Uterus (tissue), 4 donors: Measurements from ENCODE around the gene MLC1. TPM values are rescaled to one million over a fixed set of nuclear protein-coding genes. Genes with fewer than 3 reads are reported as not detected.

Source experiments
- DNase-seq, 2 donors: peaks; one replicate each; pipeline ENCODE4 v3.0.0-alpha.2; 2019 to 2020
- H3K27ac ChIP-seq, 2 donors: fragments of 200-600 bp; sonication (generic); 1 replicate in 1 of 2; 2 replicates in 1 of 2; pipeline ENCODE4 v1.5.1; 2016 to 2018
- H3K27me3 ChIP-seq, 2 donors: fragments of 200-600 bp; sonication (generic); one replicate each; pipeline ENCODE4 v1.5.1; 2018 to 2019; ENCODE audit warnings: control low read depth in 1 of 2
- H3K36me3 ChIP-seq, 2 donors: fragments of 200-600 bp; sonication (generic); one replicate each; pipeline ENCODE4 v1.5.1; 2019; ENCODE audit warnings: control low read depth in 1 of 2
- H3K4me1 ChIP-seq, 2 donors: fragments of 200-600 bp; sonication (generic); one replicate each; pipeline ENCODE4 v1.5.1; 2018 to 2019; ENCODE audit warnings: control low read depth in 1 of 2
- H3K4me3 ChIP-seq, 2 donors: fragments of 200-600 bp; sonication (generic); 1 replicate in 1 of 2; 2 replicates in 1 of 2; pipeline ENCODE4 v1.5.1; 2018 to 2019; ENCODE audit warnings: mild to moderate bottlenecking in 1 of 2
- H3K9me3 ChIP-seq, 2 donors: fragments of 200-600 bp; sonication (generic); one replicate each; pipeline ENCODE4 v1.5.1; 2019; ENCODE audit warnings: control low read depth in 1 of 2
- POLR2A ChIP-seq, 2 donors: fragments of 450-650 bp; IDR thresholded peaks; one replicate each; pipeline ENCODE4 v1.6.1; 2016; ENCODE audit warnings: antibody characterized with exemption in 2 of 2, mild to moderate bottlenecking in 1 of 2, moderate library complexity in 1 of 2
- intact Hi-C: fragments of 100-400 bp; cut with DNase I; formaldehyde crosslinking; loops from one replicate; pipeline ENCODE4 v1.15.1; 2023; ENCODE audit warnings: low total_unique reads
- total RNA-seq, 4 donors: library from RNA; depleted of rRNA in 3 of 4; stranded (reverse); fragments of >200 nt in 3 of 4; gene quantifications; one replicate each; pipeline versions ENCODE4 v1.1.0 to v1.2.4, GENCODE V29; 2014 to 2023
- TF ChIP-seq, protein P1 (sequence below), 4 experiments: fragments of 200-600 bp in 2 of 4; fragments of 450-650 bp in 2 of 4; sonication (generic) in 2 of 4; IDR thresholded peaks; one replicate each; pipeline ENCODE4 v1.5.1; 2016 to 2019; ENCODE audit warnings: antibody characterized with exemption in 4 of 4, mild to moderate bottlenecking in 2 of 4, moderate library complexity in 1 of 4
- donor health status: DM: yes; HTN: yes; CAD: no.

The MLC1 gene
- total RNA-seq, 4 donors from 2014 or later: 0.29 to 1.9 (median 0.40) TPM; not detected in 1

DNA sequence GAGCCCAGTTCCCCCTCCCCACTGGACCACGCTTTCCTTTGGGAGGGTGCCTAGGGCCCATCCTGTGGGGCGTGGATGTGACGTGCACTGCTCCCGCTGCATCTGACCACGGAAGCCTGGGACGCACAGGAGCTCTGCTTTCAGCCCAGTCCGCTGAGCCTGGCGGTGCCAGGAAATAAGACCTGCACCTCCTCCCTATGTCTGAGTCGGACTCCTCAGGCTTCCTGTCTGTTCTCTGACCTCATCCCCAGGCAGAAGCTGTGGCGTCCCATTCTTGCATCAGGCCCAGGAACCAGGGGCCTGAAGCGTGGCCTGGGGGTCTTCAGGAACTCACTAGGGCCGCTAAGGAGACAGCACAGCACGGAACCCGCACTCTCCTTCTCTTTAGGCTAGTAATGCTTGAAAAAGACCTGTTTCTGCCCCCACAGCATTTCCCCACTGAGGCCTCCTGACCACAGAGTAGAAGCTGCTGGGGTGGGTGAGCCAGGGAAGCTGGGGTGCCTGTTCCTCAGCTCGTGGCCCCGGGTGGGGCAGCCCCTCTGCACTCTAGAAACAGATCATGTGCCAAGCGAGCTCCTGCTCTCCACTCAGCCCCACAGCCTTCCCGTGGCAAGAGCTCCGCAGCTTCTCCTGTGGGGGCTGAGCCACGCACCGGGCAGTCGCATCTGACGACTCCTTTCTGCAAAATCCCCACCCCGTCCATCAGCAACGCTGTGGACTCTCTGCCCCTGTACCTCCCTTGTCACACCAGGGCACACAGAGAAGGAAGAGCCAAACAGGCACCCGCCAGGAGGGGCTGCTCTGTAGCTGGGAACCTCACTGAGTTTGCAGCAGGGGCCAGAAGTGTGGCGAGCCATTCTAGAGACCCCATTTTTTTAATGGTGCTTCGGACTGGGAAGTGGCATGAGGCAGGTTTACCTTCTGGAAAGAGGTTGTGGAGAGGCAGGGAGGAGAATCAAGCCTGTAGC is 27.2 kb upstream of the MLC1 start:
- Histone ChIP-seq H3K4me1 (no peaks in the 10 kb centered on the region), H3K36me3 (no peaks in the 10 kb centered on the region), H3K9me3 (no peaks in the 10 kb centered on the region), H3K27me3 (no peaks in the 10 kb centered on the region), H3K27ac (no peak overlapping the region), H3K4me3 (no peak overlapping the region)
- TF ChIP-seq POLR2A (IDR thresholded peaks at IDR 0.05): no peak
- TF ChIP-seq, protein P1, sequence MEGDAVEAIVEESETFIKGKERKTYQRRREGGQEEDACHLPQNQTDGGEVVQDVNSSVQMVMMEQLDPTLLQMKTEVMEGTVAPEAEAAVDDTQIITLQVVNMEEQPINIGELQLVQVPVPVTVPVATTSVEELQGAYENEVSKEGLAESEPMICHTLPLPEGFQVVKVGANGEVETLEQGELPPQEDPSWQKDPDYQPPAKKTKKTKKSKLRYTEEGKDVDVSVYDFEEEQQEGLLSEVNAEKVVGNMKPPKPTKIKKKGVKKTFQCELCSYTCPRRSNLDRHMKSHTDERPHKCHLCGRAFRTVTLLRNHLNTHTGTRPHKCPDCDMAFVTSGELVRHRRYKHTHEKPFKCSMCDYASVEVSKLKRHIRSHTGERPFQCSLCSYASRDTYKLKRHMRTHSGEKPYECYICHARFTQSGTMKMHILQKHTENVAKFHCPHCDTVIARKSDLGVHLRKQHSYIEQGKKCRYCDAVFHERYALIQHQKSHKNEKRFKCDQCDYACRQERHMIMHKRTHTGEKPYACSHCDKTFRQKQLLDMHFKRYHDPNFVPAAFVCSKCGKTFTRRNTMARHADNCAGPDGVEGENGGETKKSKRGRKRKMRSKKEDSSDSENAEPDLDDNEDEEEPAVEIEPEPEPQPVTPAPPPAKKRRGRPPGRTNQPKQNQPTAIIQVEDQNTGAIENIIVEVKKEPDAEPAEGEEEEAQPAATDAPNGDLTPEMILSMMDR (IDR thresholded peaks at IDR 0.05): no peak
- DNase-seq: no peak
- intact Hi-C loops: no loop called here

DNA sequence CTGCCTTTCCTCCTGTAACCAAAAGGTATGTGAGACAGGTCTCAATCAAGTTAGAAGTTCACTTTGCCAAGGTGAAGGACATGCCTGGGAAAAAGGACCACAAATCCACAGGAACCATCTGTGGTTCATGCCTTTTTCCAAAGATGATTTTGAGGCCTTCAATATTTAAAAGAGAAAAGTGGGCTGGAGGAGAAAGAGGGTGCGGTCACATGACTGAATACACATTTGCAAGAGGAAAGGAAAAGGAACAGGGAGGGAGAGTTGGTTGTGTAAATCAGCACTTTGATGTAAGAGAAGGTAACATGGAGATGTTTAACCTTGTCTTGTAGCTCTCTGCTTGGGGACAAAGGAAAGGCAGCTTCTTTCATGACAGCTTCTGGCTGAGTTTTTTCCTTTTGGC is 25.8 kb upstream of the MLC1 start:
- H3K4me1 ChIP-seq: no peaks in the 10 kb centered on the region
- no peak for DNase-seq
- TF ChIP-seq, protein P1 (IDR thresholded peaks at IDR 0.05): no peak
- TF ChIP-seq POLR2A (IDR thresholded peaks at IDR 0.05): no peak
- H3K27ac ChIP-seq: no peak overlapping the region
- H3K9me3 ChIP-seq: no peaks in the 10 kb centered on the region
- no peaks in the 10 kb centered on the region for H3K27me3 ChIP-seq
- H3K36me3 ChIP-seq: no peaks in the 10 kb centered on the region
- intact Hi-C loops: no loop called here
- H3K4me3 ChIP-seq: no peak overlapping the region

DNA sequence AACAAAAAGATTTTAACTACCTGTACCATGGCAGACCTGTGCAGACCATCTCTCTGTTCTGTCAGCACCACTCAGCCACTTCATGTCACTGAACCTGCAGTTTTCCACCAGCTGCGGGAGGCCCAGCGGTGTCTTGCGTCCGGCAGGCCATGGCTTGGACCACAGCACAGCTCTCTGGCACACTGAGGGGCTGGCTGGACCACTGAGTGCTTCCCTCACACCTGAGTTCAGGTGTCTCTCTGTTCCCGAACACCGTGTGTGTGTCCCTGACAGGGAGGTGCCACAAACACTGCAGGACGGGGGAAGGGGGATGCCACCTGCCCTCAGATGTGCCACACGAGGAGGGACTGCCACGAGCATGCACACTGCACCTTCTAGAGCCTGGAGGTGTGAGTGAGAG is 22.3 kb upstream of the MLC1 start:
- H3K36me3 ChIP-seq: no peaks in the 10 kb centered on the region
- H3K27ac ChIP-seq: no peak overlapping the region
- no peaks in the 10 kb centered on the region for H3K9me3 ChIP-seq
- DNase-seq: no peak
- intact Hi-C loops: no loop called here
- H3K4me1 ChIP-seq: no peaks in the 10 kb centered on the region
- H3K27me3 ChIP-seq: no peaks in the 10 kb centered on the region
- no peak overlapping the region for H3K4me3 ChIP-seq
- TF ChIP-seq, protein P1 (IDR thresholded peaks at IDR 0.05): no peak
- no peak for TF ChIP-seq POLR2A (IDR thresholded peaks at IDR 0.05)

DNA sequence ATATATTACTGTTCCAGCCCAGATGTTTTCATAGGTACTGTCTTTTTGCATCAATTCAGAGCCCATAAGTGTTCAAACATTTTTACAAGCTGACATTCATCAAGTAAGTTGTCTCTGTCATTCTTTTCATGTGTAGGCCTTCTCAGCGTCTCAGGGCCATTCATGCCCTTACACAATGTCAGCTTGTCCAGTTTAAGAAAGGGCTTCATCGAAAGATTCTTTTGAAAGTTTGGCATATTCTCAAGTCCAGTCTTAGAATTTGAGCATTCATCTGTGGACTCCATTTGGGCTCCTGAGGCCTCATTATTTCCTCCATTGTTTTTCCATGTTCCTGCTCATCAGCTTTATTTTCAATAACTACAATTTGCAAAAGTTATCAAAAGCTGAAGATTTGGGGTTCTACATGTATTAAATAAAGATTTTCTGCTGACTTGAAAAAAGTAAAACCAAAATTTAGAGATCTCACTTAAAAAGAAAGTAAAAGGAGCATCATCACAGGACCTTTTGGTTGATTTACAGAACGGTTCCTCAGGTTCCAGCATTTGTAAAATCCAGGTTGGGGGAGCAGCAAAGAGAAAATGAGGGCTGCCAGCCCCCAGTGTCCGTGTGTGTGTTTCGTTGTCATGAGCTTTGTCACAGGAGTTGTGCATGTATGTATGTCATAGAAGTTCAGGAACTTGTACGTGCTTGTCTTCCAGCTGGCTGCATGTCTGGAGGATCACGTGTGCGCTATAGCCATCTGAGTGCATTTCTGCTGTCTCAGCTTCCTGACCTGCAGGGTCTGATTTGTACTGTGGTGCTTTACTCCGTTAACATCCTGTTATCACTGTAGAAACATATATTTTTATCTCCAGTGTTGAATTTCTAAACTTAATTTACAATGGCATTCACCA is 20.2 kb upstream of the MLC1 start:
- TF ChIP-seq POLR2A (IDR thresholded peaks at IDR 0.05): no peak
- TF ChIP-seq, protein P1 (IDR thresholded peaks at IDR 0.05): no peak
- Histone ChIP-seq H3K36me3 (no peaks in the 10 kb centered on the region), H3K4me3 (no peak overlapping the region), H3K27ac (no peak overlapping the region), H3K4me1 (no peaks in the 10 kb centered on the region), H3K9me3 (no peaks in the 10 kb centered on the region), H3K27me3 (no peaks in the 10 kb centered on the region)
- no peak for DNase-seq
- intact Hi-C loops: no loop called here
